Sigmoid colon (tissue), 7 donors: ENCODE measurements around the gene ZIM2. TPM values are rescaled to one million over a fixed set of nuclear protein-coding genes. Genes with fewer than 3 reads are reported as not detected.

ENCODE experiments used
- DNase-seq: peaks from one replicate; pipeline ENCODE4 v3.0.0-alpha.2; 2019
- H3K27ac ChIP-seq, 4 donors: fragments of 200-600 bp; sonication (generic); one replicate each; pipeline ENCODE4 v1.5.1; 2016 to 2019; ENCODE audit warnings: mild to moderate bottlenecking in 1 of 4
- H3K27me3 ChIP-seq, 3 donors: fragments of 200-600 bp; sonication (generic); one replicate each; pipeline ENCODE4 v1.5.1; 2019; ENCODE audit warnings: mild to moderate bottlenecking in 1 of 3
- H3K36me3 ChIP-seq, 4 donors: fragments of 200-600 bp; sonication (generic); one replicate each; pipeline ENCODE4 v1.5.1; 2016 to 2019
- H3K4me1 ChIP-seq, 4 donors: fragments of 200-600 bp; sonication (generic); one replicate each; pipeline ENCODE4 v1.5.1; 2017 to 2019
- H3K4me3 ChIP-seq, 4 donors: fragments of 200-600 bp; sonication (generic); one replicate each; pipeline ENCODE4 v1.5.1; 2017 to 2019; ENCODE audit warnings: mild to moderate bottlenecking in 2 of 4, moderate library complexity in 1 of 4
- H3K9me3 ChIP-seq, 4 donors: fragments of 200-600 bp in 3 of 4; sonication (generic) in 3 of 4; one replicate each; pipeline versions ENCODE4 v1.5.1 to v1.6.1; 2013 to 2019
- EP300 ChIP-seq, 4 donors: sonication (generic); formaldehyde crosslinking; IDR thresholded peaks; one replicate each; pipeline ENCODE4 v1.6.1; 2017; ENCODE audit warnings: antibody characterized with exemption in 4 of 4
- POLR2A ChIP-seq, 2 donors: fragments of 450-650 bp; IDR thresholded peaks; one replicate each; pipeline ENCODE4 v1.6.1; 2016; ENCODE audit warnings: antibody characterized with exemption in 2 of 2, mild to moderate bottlenecking in 2 of 2, moderate library complexity in 2 of 2
- POLR2AphosphoS5 ChIP-seq, 4 donors: sonication (generic); formaldehyde crosslinking; IDR thresholded peaks; one replicate each; pipeline ENCODE4 v1.6.1; 2017; ENCODE audit warnings: antibody characterized with exemption in 4 of 4
- WGBS, 2 donors: extraction: QIAGEN DNeasy Blood & Tissue Kit; methylation state at CpG; one replicate each; pipeline ENCODE4 v1.1.7; 2013; 5-methylcytosine and 5-hydroxymethylcytosine counted together
- intact Hi-C: fragments of 100-400 bp; cut with DNase I; formaldehyde crosslinking; loops from one replicate; pipeline ENCODE4 v1.15.1; 2023
- polyA plus RNA-seq, 3 donors: library from polyadenylated mRNA; stranded (reverse); fragments of 200-250 nt; gene quantifications; one replicate each; pipeline ENCODE4 v1.2.3, GENCODE V29; 2013
- total RNA-seq, 4 donors: library from RNA; depleted of rRNA; stranded (reverse); fragments of >200 nt; gene quantifications; one replicate each; pipeline ENCODE4 v1.1.0, GENCODE V29; 2016
- TF ChIP-seq, protein P1 (sequence below), 4 experiments: fragments of 450-650 bp in 3 of 4; fragments of 200-600 bp in 1 of 4; IDR thresholded peaks; one replicate each; pipeline ENCODE4 v1.5.1; 2016 to 2019; ENCODE audit warnings: antibody characterized with exemption in 4 of 4, mild to moderate bottlenecking in 3 of 4, moderate library complexity in 2 of 4
- donor health status: healthy with polysubstance abuse.
- donor health status: Bipolar disorder and iron deficiency.
- donor health status: healthy.

ZIM2 gene
- total and polyA plus RNA-seq, 7 donors: 0.09 to 1.6 (median 0.83) TPM; not detected in 2

DNA sequence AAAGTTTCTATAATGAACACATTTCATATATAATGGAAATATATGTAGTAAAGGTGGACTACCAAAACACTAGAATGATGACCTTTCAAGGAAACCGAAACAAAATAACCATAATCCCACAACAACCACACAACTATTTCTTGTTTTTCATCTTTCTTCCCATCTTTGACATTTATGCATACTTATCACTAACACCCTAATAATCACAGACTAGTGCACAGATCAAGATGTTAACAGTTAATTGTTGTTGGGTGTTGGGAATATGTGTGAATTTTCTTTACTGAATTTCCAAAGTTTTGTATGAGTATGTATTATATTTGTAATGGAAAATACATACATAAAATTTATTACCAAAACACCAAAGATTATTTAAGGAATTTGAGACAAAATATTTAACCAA is 30.3 kb downstream of the ZIM2 start:
- peaks cover 0 to 11% (median 0%) of the 10 kb centered on the region in 4 donors for H3K36me3 ChIP-seq

DNA sequence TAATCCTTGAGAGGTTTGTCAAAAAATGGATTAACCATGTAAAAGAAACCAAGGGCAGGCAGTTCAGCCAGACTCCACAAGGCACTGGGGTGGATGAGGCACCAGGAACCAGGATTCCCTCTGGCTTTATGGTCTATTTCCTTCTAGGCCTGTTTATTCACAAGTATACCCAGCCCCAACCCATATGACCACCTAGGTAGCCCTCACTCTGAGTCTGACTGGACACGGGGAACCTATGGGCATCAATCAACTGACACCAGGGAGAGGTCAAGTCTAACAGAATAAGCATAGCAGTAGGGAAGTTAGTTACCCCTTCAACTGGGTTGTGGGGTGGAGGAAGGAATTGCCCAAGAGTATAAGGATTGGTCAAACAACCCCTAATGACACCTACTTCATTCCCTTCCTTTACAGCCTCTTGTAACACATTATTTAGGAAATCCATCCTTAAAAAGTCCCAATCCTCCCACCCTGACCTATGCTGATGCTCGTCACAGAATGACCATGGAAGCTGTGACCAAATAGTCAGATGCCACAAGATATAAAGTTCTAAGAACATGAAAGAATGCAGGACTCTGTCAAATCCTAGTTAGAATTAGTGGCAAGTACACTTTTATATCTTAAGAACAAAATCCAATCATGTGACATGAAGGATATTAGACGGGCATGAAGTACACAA is 31.7 kb downstream of the ZIM2 start:
- Histone ChIP-seq H3K27ac (no peak overlapping the region), H3K4me1 (no peaks in the 10 kb centered on the region), H3K4me3 (no peak overlapping the region), H3K36me3 (no peaks in the 10 kb centered on the region), H3K27me3 (no peaks in the 10 kb centered on the region), H3K9me3 (peaks cover 0 to 4% (median 3%) of the 10 kb centered on the region in 4 donors)
- TF ChIP-seq POLR2A (IDR thresholded peaks at IDR 0.05) (no peak), EP300 (IDR thresholded peaks at IDR 0.05) (no peak), POLR2AphosphoS5 (IDR thresholded peaks at IDR 0.05) (no peak)
- TF ChIP-seq, protein P1, sequence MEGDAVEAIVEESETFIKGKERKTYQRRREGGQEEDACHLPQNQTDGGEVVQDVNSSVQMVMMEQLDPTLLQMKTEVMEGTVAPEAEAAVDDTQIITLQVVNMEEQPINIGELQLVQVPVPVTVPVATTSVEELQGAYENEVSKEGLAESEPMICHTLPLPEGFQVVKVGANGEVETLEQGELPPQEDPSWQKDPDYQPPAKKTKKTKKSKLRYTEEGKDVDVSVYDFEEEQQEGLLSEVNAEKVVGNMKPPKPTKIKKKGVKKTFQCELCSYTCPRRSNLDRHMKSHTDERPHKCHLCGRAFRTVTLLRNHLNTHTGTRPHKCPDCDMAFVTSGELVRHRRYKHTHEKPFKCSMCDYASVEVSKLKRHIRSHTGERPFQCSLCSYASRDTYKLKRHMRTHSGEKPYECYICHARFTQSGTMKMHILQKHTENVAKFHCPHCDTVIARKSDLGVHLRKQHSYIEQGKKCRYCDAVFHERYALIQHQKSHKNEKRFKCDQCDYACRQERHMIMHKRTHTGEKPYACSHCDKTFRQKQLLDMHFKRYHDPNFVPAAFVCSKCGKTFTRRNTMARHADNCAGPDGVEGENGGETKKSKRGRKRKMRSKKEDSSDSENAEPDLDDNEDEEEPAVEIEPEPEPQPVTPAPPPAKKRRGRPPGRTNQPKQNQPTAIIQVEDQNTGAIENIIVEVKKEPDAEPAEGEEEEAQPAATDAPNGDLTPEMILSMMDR (IDR thresholded peaks at IDR 0.05): no peak
- no peak for DNase-seq
- intact Hi-C loops: no loop called here
- 89 to 91% methylated on average over 3 of the region's 3 CpGs for WGBS, 2 donors

More for the DNA sequence above, 30.3 kb downstream of the ZIM2 start:
- DNase-seq: no peak
- Histone ChIP-seq H3K4me1 (no peaks in the 10 kb centered on the region), H3K4me3 (no peak overlapping the region), H3K27ac (no peak overlapping the region), H3K27me3 (no peaks in the 10 kb centered on the region), H3K9me3 (peaks cover 0 to 4% (median 1%) of the 10 kb centered on the region in 4 donors)
- no peak for TF ChIP-seq POLR2AphosphoS5 (IDR thresholded peaks at IDR 0.05)
- TF ChIP-seq, protein P1 (IDR thresholded peaks at IDR 0.05): no peak
- intact Hi-C loops: no loop called here
- WGBS, 2 donors: 94 to 97% methylated on average over 1 of the region's 1 CpG

DNA sequence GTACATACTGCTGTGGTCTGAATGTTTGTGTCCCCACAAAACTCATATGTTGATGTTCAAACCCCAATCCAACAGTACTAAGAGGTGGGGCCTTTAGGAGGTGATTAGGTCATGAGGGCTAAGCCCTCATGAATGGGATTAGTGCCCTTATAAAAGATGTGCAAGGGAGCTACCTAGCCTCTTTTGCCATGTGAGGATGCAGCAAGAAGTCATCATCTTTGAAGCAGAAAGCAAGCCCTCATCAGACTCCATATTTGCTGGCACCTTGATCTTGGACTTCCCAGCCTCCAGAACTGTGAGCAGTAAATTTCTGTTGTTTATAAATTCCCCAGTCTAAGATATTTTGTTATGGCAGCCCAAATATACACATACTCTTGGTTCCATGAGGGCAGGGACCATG is 33.9 kb downstream of the ZIM2 start:
- no peak for TF ChIP-seq POLR2AphosphoS5 (IDR thresholded peaks at IDR 0.05)
- TF ChIP-seq, protein P1 (IDR thresholded peaks at IDR 0.05): no peak
- TF ChIP-seq POLR2A (IDR thresholded peaks at IDR 0.05): no peak
- no peak for TF ChIP-seq EP300 (IDR thresholded peaks at IDR 0.05)
- H3K9me3 ChIP-seq: peaks cover 2 to 4% (median 3%) of the 10 kb centered on the region in 4 donors
- intact Hi-C loops: no loop called here
- no peaks in the 10 kb centered on the region for H3K36me3 ChIP-seq
- H3K27me3 ChIP-seq: no peaks in the 10 kb centered on the region
- H3K4me3 ChIP-seq: no peak overlapping the region
- H3K4me1 ChIP-seq: no peaks in the 10 kb centered on the region
- no peak overlapping the region for H3K27ac ChIP-seq
- DNase-seq: no peak

DNA sequence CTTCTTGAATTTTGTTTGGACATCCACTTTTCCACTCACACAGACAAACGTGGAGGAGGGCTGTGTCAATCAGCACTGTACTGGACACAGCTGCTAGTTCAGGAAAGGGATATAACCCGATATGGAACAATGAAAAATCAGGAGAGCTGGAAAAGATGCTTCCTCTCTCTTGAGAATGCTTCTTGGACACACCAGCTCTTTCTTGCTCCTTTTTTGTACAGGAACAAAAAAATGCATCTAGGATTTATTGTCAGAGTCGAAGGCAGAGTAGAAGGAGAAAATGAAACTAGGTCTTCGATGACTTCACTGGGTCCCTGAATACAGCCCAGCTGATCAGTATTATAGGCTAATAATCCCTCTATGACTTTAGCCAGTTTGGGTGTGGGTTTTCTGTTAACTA is 62.2 kb downstream of the ZIM2 start:
- Histone ChIP-seq H3K9me3 (peaks cover 0 to 3% (median 0%) of the 10 kb centered on the region in 4 donors), H3K27me3 (no peaks in the 10 kb centered on the region), H3K4me3 (no peak overlapping the region), H3K27ac (no peak overlapping the region), H3K4me1 (no peaks in the 10 kb centered on the region), H3K36me3 (no peaks in the 10 kb centered on the region)
- 75 to 77% methylated on average over 4 of the region's 4 CpGs for WGBS, 2 donors
- TF ChIP-seq, protein P1 (IDR thresholded peaks at IDR 0.05): no peak
- no peak for TF ChIP-seq EP300 (IDR thresholded peaks at IDR 0.05)
- TF ChIP-seq POLR2AphosphoS5 (IDR thresholded peaks at IDR 0.05): no peak
- TF ChIP-seq POLR2A (IDR thresholded peaks at IDR 0.05): no peak
- intact Hi-C loops: no loop called here
- DNase-seq: no peak

DNA sequence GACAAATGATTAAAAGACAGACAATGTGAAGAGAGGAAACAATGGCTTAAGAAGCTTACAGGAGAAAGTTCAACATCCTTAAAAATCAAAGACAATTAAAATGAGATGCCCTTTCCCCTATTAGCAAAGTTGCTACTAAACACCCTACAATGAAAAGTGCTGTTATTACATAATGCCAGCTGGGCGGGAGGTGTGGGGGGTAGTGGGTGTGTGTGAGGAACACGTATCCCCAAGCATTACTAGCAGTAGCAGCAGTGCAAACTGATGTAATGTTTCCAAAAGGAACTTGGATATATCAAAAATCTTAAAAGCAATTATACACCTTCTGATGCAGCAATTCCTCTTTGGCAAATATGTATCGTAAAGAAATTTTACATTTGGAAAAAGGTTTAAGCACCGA is 70.9 kb downstream of the ZIM2 start:
- H3K9me3 ChIP-seq: peaks cover 0 to 8% (median 0%) of the 10 kb centered on the region in 4 donors
- WGBS, 2 donors: 89 to 92% methylated on average over 4 of the region's 4 CpGs
- no peak for DNase-seq
- no peaks in the 10 kb centered on the region for H3K27me3 ChIP-seq
- H3K27ac ChIP-seq: no peak overlapping the region
- no peak overlapping the region for H3K4me3 ChIP-seq
- H3K36me3 ChIP-seq: no peaks in the 10 kb centered on the region
- TF ChIP-seq, protein P1 (IDR thresholded peaks at IDR 0.05): no peak
- TF ChIP-seq POLR2A (IDR thresholded peaks at IDR 0.05) (no peak), EP300 (IDR thresholded peaks at IDR 0.05) (no peak), POLR2AphosphoS5 (IDR thresholded peaks at IDR 0.05) (no peak)
- H3K4me1 ChIP-seq: peaks cover 0 to 4% (median 4%) of the 10 kb centered on the region in 4 donors
- intact Hi-C loops: no loop called here
